HepG2 (cell line): ENCODE data around the gene PTCH1. TPM values are rescaled to one million over a fixed set of nuclear protein-coding genes. Genes with fewer than 3 reads are reported as not detected.

ENCODE experiments used
- ATAC-seq: fragments of 200-7000 bp; cut with Tn5 transposase; 3 replicates; pipeline ENCODE4 v1.9.1; 2020; ENCODE audit warnings: mild to moderate bottlenecking, moderate library complexity
- BruUV-seq: library from RNA; stranded (reverse); fragments of 400-500 nt; replicated peaks from 2 replicates; lab custom pipeline; 2021; lab: Mats Ljungman, UMichigan
- CTCF ChIA-PET: fragments of 300-600 bp; formaldehyde crosslinking; extraction: SDS; loops from one replicate; lab custom pipeline; 2021; ENCODE audit warnings: low total read pairs, inconsistent platforms, low intra/inter-chr PET ratio; lab: Yijun Ruan, JAX
- POLR2A ChIA-PET: fragments of 350-600 bp; sonication (Branson Sonifier 250); formaldehyde crosslinking; loops from one replicate; lab custom pipeline; 2020; ENCODE audit warnings: antibody characterized with exemption, inconsistent platforms; lab: Yijun Ruan, JAX
- DNase-seq: peaks from one replicate; pipeline ENCODE4 v3.0.0-alpha.2; 2015; ENCODE audit warnings: low spot score
- FAIRE-seq: peaks from 3 replicates; lab custom pipeline; 2011; peaks lifted over from hg19 to GRCh38; lab: Jason Lieb, UNC
- H2AFZ ChIP-seq: one replicate; pipeline ENCODE4 v1.6.1; 2011; ENCODE audit warnings: low read length, inconsistent platforms
- H3K27ac ChIP-seq: fragments of 300-600 bp; 3 replicates; pipeline ENCODE4 v1.8.0; 2011; ENCODE audit warnings: mixed run types, mild to moderate bottlenecking, mixed read lengths, low read length, inconsistent platforms; ENCODE audit not compliant: insufficient read depth; ENCODE audit errors: extremely low read length
- H3K27me3 ChIP-seq, 2 experiments: fragments of 200-600 bp in 1 of 2; 2 replicates in 1 of 2; 3 replicates in 1 of 2; pipeline versions ENCODE4 v1.6.0 to v1.8.0; 2011; ENCODE audit warnings: low read length in 2 of 2, mild to moderate bottlenecking in 2 of 2, moderate library complexity in 2 of 2, inconsistent platforms in 1 of 2; ENCODE audit not compliant: insufficient read depth in 2 of 2, control insufficient read depth in 1 of 2
- H3K36me3 ChIP-seq, 2 experiments: fragments of 200-600 bp in 1 of 2; replicated peaks in 1 of 2; 2 replicates in 1 of 2; 3 replicates in 1 of 2; pipeline versions ENCODE4 v1.5.1 to v1.8.0; 2011; ENCODE audit warnings: low read length in 2 of 2, inconsistent platforms in 1 of 2; ENCODE audit not compliant: insufficient read depth in 2 of 2, control insufficient read depth in 1 of 2
- H3K4me1 ChIP-seq: 2 replicates; pipeline ENCODE4 v1.5.1; 2012; ENCODE audit warnings: low read length, inconsistent platforms; ENCODE audit not compliant: insufficient read depth
- H3K4me2 ChIP-seq: 2 replicates; pipeline ENCODE4 v1.6.0; 2011; ENCODE audit warnings: low read depth, low read length, inconsistent platforms
- H3K4me3 ChIP-seq, 3 experiments: fragments of 200-600 bp in 1 of 3; sonication (generic), shearing (Covaris generic) in 1 of 3; replicated peaks in 1 of 3; 2 replicates each; pipeline ENCODE4 v1.5.1; 2011 to 2016; ENCODE audit warnings: low read length in 3 of 3, inconsistent platforms in 2 of 3, low read depth in 2 of 3, mild to moderate bottlenecking in 2 of 3, control low read depth in 1 of 3, mixed read lengths in 1 of 3; ENCODE audit not compliant: insufficient read depth in 1 of 3
- H3K79me2 ChIP-seq: one replicate; pipeline ENCODE4 v1.6.1; 2011; ENCODE audit warnings: low read length, inconsistent platforms; ENCODE audit not compliant: insufficient read depth
- H3K9ac ChIP-seq: 2 replicates; pipeline ENCODE4 v1.6.0; 2011; ENCODE audit warnings: mild to moderate bottlenecking, low read depth, low read length, inconsistent platforms; ENCODE audit not compliant: insufficient read depth
- H3K9me3 ChIP-seq: 2 replicates; pipeline ENCODE4 v1.5.1; 2012; ENCODE audit warnings: mild to moderate bottlenecking, low read length
- H4K20me1 ChIP-seq: 2 replicates; pipeline ENCODE4 v1.6.0; 2011; ENCODE audit warnings: inconsistent platforms, mild to moderate bottlenecking, low read length, moderate library complexity; ENCODE audit not compliant: insufficient read depth
- CC2D1A ChIP-seq: sonication (generic); formaldehyde crosslinking; IDR thresholded peaks from 2 replicates; pipeline ENCODE4 v1.8.1; 2023; ENCODE audit warnings: mild to moderate bottlenecking, missing genetic modification reagents
- IKZF4 ChIP-seq: sonication (generic); formaldehyde crosslinking; IDR thresholded peaks from 2 replicates; pipeline ENCODE4 v1.5.1; 2020; ENCODE audit warnings: borderline replicate concordance, mild to moderate bottlenecking, low read depth, missing genetic modification reagents; ENCODE audit errors: not compliant biosample characterization
- IRF2 ChIP-seq: IDR thresholded peaks from 2 replicates; pipeline ENCODE4 v1.6.1; 2018; ENCODE audit warnings: missing genetic modification reagents, missing compliant biosample characterization
- MAFG ChIP-seq: sonication (generic); formaldehyde crosslinking; IDR thresholded peaks from 2 replicates; pipeline ENCODE4 v1.5.1; 2020; ENCODE audit warnings: mild to moderate bottlenecking, missing genetic modification reagents
- RBM39 ChIP-seq: fragments of 200-400 bp; formaldehyde crosslinking; IDR thresholded peaks from one replicate; pipeline ENCODE4 v1.6.1; 2018; ENCODE audit warnings: antibody characterized with exemption, mild to moderate bottlenecking, low read depth, low read length; ENCODE audit not compliant: poor library complexity, severe bottlenecking
- SMYD3 ChIP-seq: sonication (generic); formaldehyde crosslinking; IDR thresholded peaks from 2 replicates; pipeline ENCODE4 v1.8.1; 2023; ENCODE audit warnings: mild to moderate bottlenecking, missing genetic modification reagents
- TCF7 ChIP-seq: sonication (generic); IDR thresholded peaks from 2 replicates; pipeline ENCODE4 v1.6.1; 2016; ENCODE audit warnings: antibody characterized with exemption, low read depth
- YY1 ChIP-seq: IDR thresholded peaks from 2 replicates; pipeline ENCODE4 v1.6.1; 2011; ENCODE audit warnings: low read length, low read depth, moderate library complexity, mild to moderate bottlenecking; ENCODE audit not compliant: insufficient read depth, insufficient replicate concordance
- ZBTB21 ChIP-seq: sonication (generic); formaldehyde crosslinking; IDR thresholded peaks from 2 replicates; pipeline ENCODE4 v1.4.0; 2020; ENCODE audit warnings: missing genetic modification reagents
- ZBTB42 ChIP-seq: sonication (generic); formaldehyde crosslinking; IDR thresholded peaks from 2 replicates; pipeline ENCODE4 v1.5.0; 2020; ENCODE audit warnings: mild to moderate bottlenecking, missing genetic modification reagents
- ZFP82 ChIP-seq: sonication (generic); formaldehyde crosslinking; IDR thresholded peaks from 2 replicates; pipeline ENCODE4 v1.5.1; 2020; ENCODE audit warnings: mild to moderate bottlenecking, missing genetic modification reagents, borderline replicate concordance
- ZNF24 ChIP-seq: fragments of 450-650 bp; IDR thresholded peaks from 2 replicates; pipeline ENCODE4 v1.6.1; 2017; ENCODE audit warnings: antibody characterized with exemption, mild to moderate bottlenecking
- ZNF335 ChIP-seq: sonication (generic); formaldehyde crosslinking; IDR thresholded peaks from 2 replicates; pipeline ENCODE4 v1.4.0; 2020; ENCODE audit warnings: missing genetic modification reagents
- ZNF564 ChIP-seq: sonication (generic); formaldehyde crosslinking; IDR thresholded peaks from 2 replicates; pipeline ENCODE4 v1.8.1; 2023; ENCODE audit warnings: mild to moderate bottlenecking, missing genetic modification reagents
- ZNF567 ChIP-seq: sonication (generic); formaldehyde crosslinking; IDR thresholded peaks from 2 replicates; pipeline ENCODE4 v1.8.1; 2023; ENCODE audit warnings: mild to moderate bottlenecking, missing genetic modification reagents, borderline replicate concordance
- ZNF773 ChIP-seq: sonication (generic); formaldehyde crosslinking; IDR thresholded peaks from 2 replicates; pipeline ENCODE4 v1.4.0; 2020; ENCODE audit warnings: missing genetic modification reagents, borderline replicate concordance
- WGBS: methylation state at CpG from one replicate; pipeline ENCODE4 v1.1.6; 2017; ENCODE audit warnings: low lambda C conversion rate; 5-methylcytosine and 5-hydroxymethylcytosine counted together
- in situ Hi-C: cut with HindIII; loops from 2 replicates; pipeline ENCODE4 v1.10.0; 2017; ENCODE audit warnings: low pct_unique_long_range_greater_than_20kb; ENCODE audit not compliant: extremely low pct_ligation_motif_present
- intact Hi-C: fragments of 100-400 bp; cut with micrococcal nuclease; formaldehyde crosslinking; loops from one replicate; pipeline ENCODE4 v1.10.0; 2022; ENCODE audit not compliant: unreplicated experiment
- polyA plus RNA-seq, 8 experiments: library from polyadenylated mRNA; depleted of rRNA in 3 of 8; stranded (reverse) in 7 of 8; unstranded in 1 of 8; fragments of >200 nt; fragmentation: Illumina TruSeq in 4 of 8; extraction: Trizol in 4 of 8; gene quantifications; 2 replicates each; pipeline versions ENCODE4 v1.2.1 to v1.2.3, GENCODE V29; 2011 to 2016; ENCODE audit warnings: low read depth in 4 of 8, missing spikeins in 1 of 8, mixed read lengths in 1 of 8; ENCODE audit not compliant: insufficient read depth in 1 of 8
- total RNA-seq, 5 experiments: library from RNA; depleted of rRNA; stranded (reverse); fragments of >200 nt; fragmentation: Illumina TruSeq; extraction: Trizol; gene quantifications; 2 replicates each; pipeline ENCODE4 v1.2.3, GENCODE V29; 2016; ENCODE audit warnings: low read depth in 1 of 5
- TF ChIP-seq, protein P1 (sequence below): sonication (generic); formaldehyde crosslinking; IDR thresholded peaks from 2 replicates; pipeline ENCODE4 v1.4.0; 2020; ENCODE audit warnings: mild to moderate bottlenecking, missing genetic modification reagents

PTCH1 gene
- total and polyA plus RNA-seq, 2 of the 13 experiments (the other 11 are each of a cell fraction or from before 2014, with no cell fraction given), result 2.8 to 3.9 TPM

GRCh38 chr9:95561913-95562312 lies 45.1 kb upstream of the PTCH1 start:
- FAIRE-seq, result no peak
- no TSS peak for BruUV-seq

More at GRCh38 chr9:95561913-95562312, 45.1 kb upstream of the PTCH1 start:
- TF ChIP-seq ZNF564 (CRISPR knock-in tag), result no peak
- TF ChIP-seq ZBTB42 (CRISPR knock-in tag), result no peak
- no peak for TF ChIP-seq IKZF4 (CRISPR knock-in tag)
- TF ChIP-seq ZNF567, result no peak
- no peak for TF ChIP-seq ZNF773 (CRISPR knock-in tag)
- TF ChIP-seq SMYD3, result no peak
- no peak for TF ChIP-seq ZFP82 (CRISPR knock-in tag)
- TF ChIP-seq ZBTB21, result no peak
- no peak for TF ChIP-seq TCF7
- TF ChIP-seq RBM39, result no peak
- no peak for TF ChIP-seq ZNF24
- TF ChIP-seq CC2D1A (CRISPR knock-in tag), result no peak
- TF ChIP-seq ZNF335 (CRISPR knock-in tag), result no peak
- no peak for TF ChIP-seq IRF2 (CRISPR knock-in tag)
- no peak for TF ChIP-seq YY1
- TF ChIP-seq, protein P1, sequence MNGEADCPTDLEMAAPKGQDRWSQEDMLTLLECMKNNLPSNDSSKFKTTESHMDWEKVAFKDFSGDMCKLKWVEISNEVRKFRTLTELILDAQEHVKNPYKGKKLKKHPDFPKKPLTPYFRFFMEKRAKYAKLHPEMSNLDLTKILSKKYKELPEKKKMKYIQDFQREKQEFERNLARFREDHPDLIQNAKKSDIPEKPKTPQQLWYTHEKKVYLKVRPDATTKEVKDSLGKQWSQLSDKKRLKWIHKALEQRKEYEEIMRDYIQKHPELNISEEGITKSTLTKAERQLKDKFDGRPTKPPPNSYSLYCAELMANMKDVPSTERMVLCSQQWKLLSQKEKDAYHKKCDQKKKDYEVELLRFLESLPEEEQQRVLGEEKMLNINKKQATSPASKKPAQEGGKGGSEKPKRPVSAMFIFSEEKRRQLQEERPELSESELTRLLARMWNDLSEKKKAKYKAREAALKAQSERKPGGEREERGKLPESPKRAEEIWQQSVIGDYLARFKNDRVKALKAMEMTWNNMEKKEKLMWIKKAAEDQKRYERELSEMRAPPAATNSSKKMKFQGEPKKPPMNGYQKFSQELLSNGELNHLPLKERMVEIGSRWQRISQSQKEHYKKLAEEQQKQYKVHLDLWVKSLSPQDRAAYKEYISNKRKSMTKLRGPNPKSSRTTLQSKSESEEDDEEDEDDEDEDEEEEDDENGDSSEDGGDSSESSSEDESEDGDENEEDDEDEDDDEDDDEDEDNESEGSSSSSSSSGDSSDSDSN (CRISPR knock-in tag), result no peak
- TF ChIP-seq MAFG (CRISPR knock-in tag), result no peak
- ATAC-seq, result no peak
- Histone ChIP-seq H3K4me3 (no peak overlapping the region), H3K4me1 (no peaks in the 10 kb centered on the region), H3K27ac (no peak overlapping the region), H3K79me2 (no peaks in the 10 kb centered on the region), H3K27me3 (peaks cover 6 to 42% of the 10 kb centered on the region in 2 experiments; a peak in 3 of 5 replicates), H4K20me1 (no peaks in the 10 kb centered on the region), H3K9ac (no peak overlapping the region), H3K4me2 (no peak overlapping the region), H3K9me3 (no peaks in the 10 kb centered on the region), H3K36me3 (no peaks in the 10 kb centered on the region), H2AFZ (no peak overlapping the region)
- ChIA-PET CTCF (no interaction called here), POLR2A (no interaction called here)
- in situ Hi-C loops, result no loop called here
- no peak for DNase-seq
- 49% methylated on average over 10 of the region's 12 CpGs for WGBS
- intact Hi-C loops, result no loop called here
